Endothelial cell of umbilical vein (primary cell): ENCODE data around the gene GALNT10. TPM values are rescaled to one million over a fixed set of nuclear protein-coding genes. Genes with fewer than 3 reads are reported as not detected.

Experiments
- BruUV-seq: library from RNA; stranded (reverse); fragments of 400-500 nt; replicated peaks from 2 replicates; lab custom pipeline; 2021; lab: Mats Ljungman, UMichigan
- CTCF ChIA-PET: fragments of 300-600, 350-600 bp; sonication (Branson Sonifier 250); formaldehyde crosslinking; loops from one replicate; lab custom pipeline; 2021; ENCODE audit warnings: antibody characterized with exemption, inconsistent platforms; lab: Charles Lee
- POLR2A ChIA-PET: fragments of 300-600, 350-600 bp; sonication (Branson Sonifier 250); formaldehyde crosslinking; loops from one replicate; lab custom pipeline; 2021; ENCODE audit warnings: antibody characterized with exemption, inconsistent platforms; lab: Charles Lee
- DNase-seq: peaks from one replicate; pipeline ENCODE4 v3.0.0-alpha.2; 2011; ENCODE audit warnings: low read depth, low spot score
- FAIRE-seq: peaks from 2 replicates; lab custom pipeline; 2011; peaks lifted over from hg19 to GRCh38; lab: Jason Lieb, UNC
- H2AFZ ChIP-seq: 2 replicates; pipeline ENCODE4 v1.6.0; 2012; ENCODE audit warnings: low read depth, low read length, control low read depth, inconsistent platforms
- H3K27ac ChIP-seq: 2 replicates; pipeline ENCODE4 v1.5.1; 2011; ENCODE audit warnings: low read depth, mild to moderate bottlenecking, control low read depth, low read length, moderate library complexity; ENCODE audit not compliant: insufficient read depth
- H3K27me3 ChIP-seq, 2 experiments: 2 replicates each; pipeline versions ENCODE4 v1.6.0 to v1.6.1; 2011; ENCODE audit warnings: low read length in 2 of 2, mixed read lengths in 1 of 2; ENCODE audit not compliant: control insufficient read depth in 2 of 2, insufficient read depth in 2 of 2
- H3K36me3 ChIP-seq, 2 experiments: 2 replicates in 1 of 2; 3 replicates in 1 of 2; pipeline ENCODE4 v1.5.1; 2011; ENCODE audit warnings: low read length in 2 of 2, mild to moderate bottlenecking in 1 of 2, moderate library complexity in 1 of 2; ENCODE audit not compliant: control insufficient read depth in 2 of 2, insufficient read depth in 2 of 2; ENCODE audit errors: extremely low read depth in 1 of 2
- H3K4me1 ChIP-seq: 3 replicates; pipeline ENCODE4 v1.5.1; 2011; ENCODE audit warnings: mild to moderate bottlenecking, low read length; ENCODE audit not compliant: control insufficient read depth, insufficient read depth; ENCODE audit errors: extremely low read depth
- H3K4me2 ChIP-seq: 2 replicates; pipeline ENCODE4 v1.6.1; 2011; ENCODE audit warnings: low read length, control low read depth, mixed read lengths; ENCODE audit not compliant: insufficient read depth
- H3K4me3 ChIP-seq, 3 experiments: fragments of 200-600 bp in 1 of 3; sonication (generic), shearing (Covaris generic) in 1 of 3; replicated peaks in 1 of 3; 2 replicates each; pipeline ENCODE4 v1.5.1; 2011 to 2016; ENCODE audit warnings: control low read depth in 3 of 3, low read length in 3 of 3, mild to moderate bottlenecking in 2 of 3, inconsistent platforms in 1 of 3, low read depth in 1 of 3, moderate library complexity in 1 of 3; ENCODE audit not compliant: insufficient read depth in 1 of 3
- H3K79me2 ChIP-seq: 2 replicates; pipeline ENCODE4 v1.6.0; 2012; ENCODE audit warnings: low read length, inconsistent platforms; ENCODE audit not compliant: control insufficient read depth, insufficient read depth
- H3K9ac ChIP-seq: replicated peaks from 2 replicates; pipeline ENCODE3; 2011; ENCODE audit warnings: low read length, control low read depth; ENCODE audit not compliant: insufficient read depth; ENCODE audit errors: extremely low read depth
- H3K9me1 ChIP-seq: replicated peaks from 3 replicates; pipeline ENCODE4 v1.6.0; 2011; ENCODE audit warnings: mild to moderate bottlenecking, low read length; ENCODE audit not compliant: control insufficient read depth, insufficient read depth; ENCODE audit errors: extremely low read depth
- H3K9me3 ChIP-seq: replicated peaks from 2 replicates; pipeline ENCODE4 v1.5.1; 2012; ENCODE audit warnings: low read length, inconsistent platforms; ENCODE audit not compliant: control insufficient read depth, insufficient read depth
- H4K20me1 ChIP-seq: replicated peaks from 2 replicates; pipeline ENCODE3; 2011; ENCODE audit warnings: mild to moderate bottlenecking, low read length; ENCODE audit not compliant: control insufficient read depth, insufficient read depth; ENCODE audit errors: extremely low read depth
- EZH2 ChIP-seq: IDR thresholded peaks from 2 replicates; pipeline ENCODE4 v1.6.1; 2012; ENCODE audit warnings: borderline replicate concordance, low read depth, mild to moderate bottlenecking, moderate library complexity, low read length, inconsistent platforms; ENCODE audit not compliant: severe bottlenecking
- FOS ChIP-seq: IDR thresholded peaks from 2 replicates; pipeline ENCODE4 v1.6.1; 2011; ENCODE audit warnings: mild to moderate bottlenecking, low read length, moderate library complexity, borderline replicate concordance; ENCODE audit not compliant: insufficient read depth
- GATA2 ChIP-seq: IDR thresholded peaks from 2 replicates; pipeline ENCODE4 v1.7.0; 2011; ENCODE audit warnings: low read depth, mild to moderate bottlenecking, moderate library complexity, mixed read lengths, low read length; ENCODE audit not compliant: insufficient read length, insufficient read depth
- JUN ChIP-seq: IDR thresholded peaks from 2 replicates; pipeline ENCODE4 v1.6.1; 2011; ENCODE audit warnings: borderline replicate concordance, low read depth; ENCODE audit not compliant: insufficient read length, insufficient read depth
- MYC ChIP-seq: IDR thresholded peaks from one replicate; pipeline ENCODE4 v1.6.1; 2011; ENCODE audit warnings: mild to moderate bottlenecking, low read depth, low read length
- POLR2A ChIP-seq: IDR thresholded peaks from 2 replicates; pipeline ENCODE4 v1.6.1; 2012; ENCODE audit warnings: low read depth, mild to moderate bottlenecking, control low read depth, low read length
- POLR2AphosphoS5 ChIP-seq: IDR thresholded peaks from 2 replicates; pipeline ENCODE4 v1.6.1; 2012; ENCODE audit warnings: low read depth, mild to moderate bottlenecking, control low read depth, low read length, moderate library complexity; ENCODE audit not compliant: insufficient read depth
- dilution Hi-C: fragments of 300-500 bp; cut with MboI; formaldehyde crosslinking; loops from one replicate; pipeline ENCODE4 v1.15.0; 2019; ENCODE audit warnings: low sequenced_read_pairs; ENCODE audit not compliant: extremely low pct_ligation_motif_present
- intact Hi-C: fragments of 100-400 bp; cut with micrococcal nuclease; formaldehyde crosslinking; loops from one replicate; pipeline ENCODE4 v1.10.0; 2022
- polyA plus RNA-seq, 4 experiments: library from polyadenylated mRNA; depleted of rRNA in 3 of 4; stranded (reverse) in 3 of 4; unstranded in 1 of 4; fragments of >200 nt; gene quantifications; 2 replicates each; pipeline versions ENCODE4 v1.2.1 to v1.2.3, GENCODE V29; 2011 to 2012; ENCODE audit warnings: missing spikeins in 1 of 4
- total RNA-seq: library from RNA; stranded (reverse); gene quantifications from 2 replicates; pipeline ENCODE4 v1.2.3, GENCODE V29; 2021
- TF ChIP-seq, protein P1 (sequence below), 2 donors: IDR thresholded peaks; 1 replicate in 1 of 2; 2 replicates in 1 of 2; pipeline ENCODE4 v1.5.1; 2011; ENCODE audit warnings: low read length in 2 of 2, mild to moderate bottlenecking in 2 of 2, moderate library complexity in 2 of 2, control low read depth in 1 of 2, inconsistent platforms in 1 of 2, low read depth in 1 of 2; ENCODE audit not compliant: insufficient read depth in 1 of 2; ENCODE audit errors: extremely low read depth in 1 of 2
- TF ChIP-seq, protein P2 (sequence below): IDR thresholded peaks from 2 replicates; pipeline ENCODE4 v1.6.1; 2011; ENCODE audit not compliant: insufficient read depth, insufficient read length

The GALNT10 gene
- total and polyA plus RNA-seq, 2 donors (not counting 3 experiments of a cell fraction or from before 2014, with no cell fraction given) = 70.2 to 77.6 TPM

DNA sequence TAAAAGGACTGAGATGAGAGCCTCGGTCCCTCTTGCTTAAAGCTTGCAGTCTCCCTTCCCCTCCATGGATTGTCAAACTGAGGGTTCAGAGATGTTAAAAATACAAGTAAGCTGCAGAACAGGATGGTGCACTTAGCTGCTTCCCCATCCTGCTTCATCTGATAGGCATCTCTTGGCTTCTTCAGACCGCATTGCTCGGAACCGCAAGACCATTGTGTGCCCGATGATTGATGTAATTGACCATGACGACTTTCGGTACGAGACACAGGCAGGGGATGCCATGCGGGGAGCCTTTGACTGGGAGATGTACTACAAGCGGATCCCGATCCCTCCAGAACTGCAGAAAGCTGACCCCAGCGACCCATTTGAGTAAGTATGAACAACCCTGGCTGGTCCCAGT, 189.7 kb downstream of the GALNT10 start:
- CTCF ChIA-PET = no interaction called here
- Histone ChIP-seq H3K79me2 (no peaks in the 10 kb centered on the region), H3K27ac (no peak overlapping the region), H3K4me3 (no peak overlapping the region), H3K4me1 (no peaks in the 10 kb centered on the region), H4K20me1 (no peaks in the 10 kb centered on the region), H3K9me1 (no peaks in the 10 kb centered on the region), H3K9ac (no peak overlapping the region), H3K36me3 (peaks cover 21 to 33% of the 10 kb centered on the region in 2 experiments), H2AFZ (no peak overlapping the region), H3K27me3 (no peaks in the 10 kb centered on the region), H3K4me2 (no peak overlapping the region), H3K9me3 (no peaks in the 10 kb centered on the region)
- FAIRE-seq = no peak
- DNase-seq = no peak
- POLR2A ChIA-PET = no interaction called here
- dilution Hi-C loops = no loop called here
- intact Hi-C loops = no loop called here
- TF ChIP-seq, protein P1, sequence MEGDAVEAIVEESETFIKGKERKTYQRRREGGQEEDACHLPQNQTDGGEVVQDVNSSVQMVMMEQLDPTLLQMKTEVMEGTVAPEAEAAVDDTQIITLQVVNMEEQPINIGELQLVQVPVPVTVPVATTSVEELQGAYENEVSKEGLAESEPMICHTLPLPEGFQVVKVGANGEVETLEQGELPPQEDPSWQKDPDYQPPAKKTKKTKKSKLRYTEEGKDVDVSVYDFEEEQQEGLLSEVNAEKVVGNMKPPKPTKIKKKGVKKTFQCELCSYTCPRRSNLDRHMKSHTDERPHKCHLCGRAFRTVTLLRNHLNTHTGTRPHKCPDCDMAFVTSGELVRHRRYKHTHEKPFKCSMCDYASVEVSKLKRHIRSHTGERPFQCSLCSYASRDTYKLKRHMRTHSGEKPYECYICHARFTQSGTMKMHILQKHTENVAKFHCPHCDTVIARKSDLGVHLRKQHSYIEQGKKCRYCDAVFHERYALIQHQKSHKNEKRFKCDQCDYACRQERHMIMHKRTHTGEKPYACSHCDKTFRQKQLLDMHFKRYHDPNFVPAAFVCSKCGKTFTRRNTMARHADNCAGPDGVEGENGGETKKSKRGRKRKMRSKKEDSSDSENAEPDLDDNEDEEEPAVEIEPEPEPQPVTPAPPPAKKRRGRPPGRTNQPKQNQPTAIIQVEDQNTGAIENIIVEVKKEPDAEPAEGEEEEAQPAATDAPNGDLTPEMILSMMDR (IDR thresholded peaks at IDR 0.05; ENCODE audit: extremely low read depth in 1 of 2, insufficient read depth in 1 of 2, low read depth in 1 of 2, low read length in 2 of 2) = no peak
- TF ChIP-seq POLR2A = no peak
- no peak for TF ChIP-seq JUN
- no peak for TF ChIP-seq POLR2AphosphoS5
- no peak for TF ChIP-seq EZH2
- TF ChIP-seq, protein P2, sequence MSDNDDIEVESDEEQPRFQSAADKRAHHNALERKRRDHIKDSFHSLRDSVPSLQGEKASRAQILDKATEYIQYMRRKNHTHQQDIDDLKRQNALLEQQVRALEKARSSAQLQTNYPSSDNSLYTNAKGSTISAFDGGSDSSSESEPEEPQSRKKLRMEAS = no peak
- no peak for TF ChIP-seq FOS
- no peak for TF ChIP-seq MYC
- no peak for TF ChIP-seq GATA2
- no TSS peak for BruUV-seq
